NCI-H1417 (cell line): ENCODE results near the gene ZBTB7C.

Experiments used
- DNase-seq, 3 experiments: peaks; one replicate each; lab custom pipeline; 2025; lab: John Stamatoyannopoulos, UW

Gene ZBTB7C

GRCh38 chr18:48217258-48218250 lies 191.6 kb downstream of the ZBTB7C start:
- no peak for DNase-seq

- DNase-seq = peak; percentile 33 to 90 (median 77)
Observed at GRCh38 chr18:48216639-48217257, 192.4 kb downstream of the ZBTB7C start.

GRCh38 chr18:48215876-48216638 lies 193.1 kb downstream of the ZBTB7C start:
- DNase-seq = peak in 1 of 3 experiments; percentile 9

GRCh38 chr18:48213791-48214190 lies 195.4 kb downstream of the ZBTB7C start:
- DNase-seq = no peak

- DNase-seq = peak in 2 of 3 experiments; percentile 47 to 59
Observed at GRCh38 chr18:48208432-48209140, 200.6 kb downstream of the ZBTB7C start.

- no peak for DNase-seq
Observed at GRCh38 chr18:48207733-48208132, 201.4 kb downstream of the ZBTB7C start.

- no peak for DNase-seq
Observed at GRCh38 chr18:48206887-48207286, 202.3 kb downstream of the ZBTB7C start.

GRCh38 chr18:48203961-48204666 lies 205.1 kb downstream of the ZBTB7C start:
- DNase-seq = peak in 1 of 3 experiments; percentile 11

GRCh38 chr18:48203288-48203945 lies 205.8 kb downstream of the ZBTB7C start:
- no peak for DNase-seq

GRCh38 chr18:48202350-48203260 lies 206.6 kb downstream of the ZBTB7C start:
- no peak for DNase-seq

GRCh38 chr18:48202006-48202348 lies 207.2 kb downstream of the ZBTB7C start:
- no peak for DNase-seq

- no peak for DNase-seq
Observed at GRCh38 chr18:48201337-48202005, 207.7 kb downstream of the ZBTB7C start.

- no peak for DNase-seq
Observed at GRCh38 chr18:48200631-48201336, 208.4 kb downstream of the ZBTB7C start.

- no peak for DNase-seq
Observed at GRCh38 chr18:48199399-48199798, 209.8 kb downstream of the ZBTB7C start.

GRCh38 chr18:48197819-48198218 lies 211.4 kb downstream of the ZBTB7C start:
- DNase-seq = no peak

GRCh38 chr18:48195787-48196186 lies 213.4 kb downstream of the ZBTB7C start:
- DNase-seq = no peak

GRCh38 chr18:48194591-48195181 lies 214.5 kb downstream of the ZBTB7C start:
- no peak for DNase-seq
